HCT116 (cell line): ENCODE measurements around the gene NUAK2. TPM values are rescaled to one million over a fixed set of nuclear protein-coding genes. Genes with fewer than 3 reads are reported as not detected.
A peak's percentile ranks its signal among the peaks of the same experiment; 100 is the strongest.

Experiments
- ATAC-seq: fragments of 200-7000 bp; cut with Tn5 transposase; 2 replicates; pipeline ENCODE4 v1.9.1; 2020; ENCODE audit warnings: mild to moderate bottlenecking, moderate library complexity
- BruUV-seq: library from RNA; stranded (reverse); fragments of 400-500 nt; replicated peaks from 2 replicates; lab custom pipeline; 2021; lab: Mats Ljungman, UMichigan
- CTCF ChIA-PET: fragments of 300-600 bp; sonication (Branson Sonifier 250); formaldehyde crosslinking; loops from one replicate; lab custom pipeline; 2021; ENCODE audit warnings: antibody characterized with exemption; lab: Charles Lee
- POLR2A ChIA-PET: fragments of 300-600, 350-600 bp; sonication (Branson Sonifier 250); formaldehyde crosslinking; loops from one replicate; lab custom pipeline; 2021; ENCODE audit warnings: antibody characterized with exemption; lab: Charles Lee
- RAD21 ChIA-PET, 2 experiments: fragments of 300-600 bp; sonication (Branson Sonifier 250); formaldehyde crosslinking; loops; one replicate each; lab custom pipeline; 2023; ENCODE audit warnings: low total read pairs in 2 of 2; ENCODE audit not compliant: uncharacterized antibody in 2 of 2, unreplicated experiment in 2 of 2, low non-redundant PET in 1 of 2; lab: Charles Lee
- DNase-seq: peaks from one replicate; pipeline ENCODE4 v3.0.0-alpha.2; 2010; ENCODE audit warnings: low read depth, low spot score
- H2AFZ ChIP-seq: fragments of 200-600 bp; shearing (Covaris generic), sonication (generic); 2 replicates; pipeline ENCODE4 v1.6.1; 2017; ENCODE audit warnings: low read depth, mixed run types, mixed read lengths, antibody characterized with exemption, low read length; ENCODE audit not compliant: poor library complexity, severe bottlenecking
- H3K27ac ChIP-seq: 2 replicates; pipeline ENCODE4 v1.5.1; 2012; ENCODE audit warnings: low read depth, low read length
- H3K27me3 ChIP-seq: fragments of 200-600 bp; sonication (generic); 2 replicates; pipeline ENCODE4 v1.6.1; 2016; ENCODE audit warnings: mixed run types, low read length, mixed read lengths; ENCODE audit not compliant: insufficient read depth
- H3K36me3 ChIP-seq, 2 experiments: fragments of 200-500 bp in 1 of 2; fragments of 200-600 bp in 1 of 2; sonication (Bioruptor generic) in 1 of 2; sonication (generic) in 1 of 2; 2 replicates each; pipeline versions ENCODE4 v1.5.1 to v1.6.1; 2014 to 2016; ENCODE audit warnings: low read length in 2 of 2, inconsistent platforms in 1 of 2, mixed read lengths in 1 of 2, mixed run types in 1 of 2; ENCODE audit not compliant: insufficient read depth in 2 of 2, control insufficient read depth in 1 of 2
- H3K4me1 ChIP-seq, 2 experiments: fragments of 200-600 bp in 1 of 2; sonication (generic) in 1 of 2; 2 replicates each; pipeline versions ENCODE4 v1.5.1 to v1.6.1; 2012 to 2017; ENCODE audit warnings: low read length in 2 of 2, inconsistent platforms in 1 of 2, mild to moderate bottlenecking in 1 of 2, mixed read lengths in 1 of 2, mixed run types in 1 of 2, moderate library complexity in 1 of 2; ENCODE audit not compliant: insufficient read depth in 2 of 2, control insufficient read depth in 1 of 2
- H3K4me2 ChIP-seq: fragments of 200-600 bp; sonication (generic); 2 replicates; pipeline ENCODE4 v1.6.1; 2017; ENCODE audit warnings: mixed run types, low read length, mixed read lengths
- H3K4me3 ChIP-seq, 2 experiments: fragments of 200-600 bp in 1 of 2; sonication (generic) in 1 of 2; replicated peaks in 1 of 2; 2 replicates each; pipeline ENCODE4 v1.5.1; 2011 to 2016; ENCODE audit warnings: low read length in 2 of 2, control low read depth in 1 of 2, low read depth in 1 of 2, mild to moderate bottlenecking in 1 of 2, mixed read lengths in 1 of 2, mixed run types in 1 of 2
- H3K79me2 ChIP-seq: fragments of 200-600 bp; sonication (generic); 2 replicates; pipeline ENCODE4 v1.6.1; 2017; ENCODE audit warnings: mild to moderate bottlenecking, mixed run types, low read length, moderate library complexity, mixed read lengths; ENCODE audit not compliant: insufficient read depth
- H3K9ac ChIP-seq: fragments of 200-600 bp; sonication (generic); 2 replicates; pipeline ENCODE4 v1.6.1; 2016; ENCODE audit warnings: low read length, mixed read lengths
- H3K9me2 ChIP-seq: fragments of 200-600 bp; sonication (generic), shearing (Covaris generic); 2 replicates; pipeline ENCODE4 v1.6.1; 2017; ENCODE audit warnings: mixed run types, mild to moderate bottlenecking, moderate library complexity; ENCODE audit not compliant: insufficient read depth
- H3K9me3 ChIP-seq, 2 experiments: fragments of 200-500 bp in 1 of 2; fragments of 200-600 bp in 1 of 2; sonication (Bioruptor generic) in 1 of 2; sonication (generic) in 1 of 2; 2 replicates each; pipeline ENCODE4 v1.6.1; 2014 to 2017; ENCODE audit warnings: low read length in 2 of 2, mixed read lengths in 2 of 2, inconsistent platforms in 1 of 2, low read depth in 1 of 2, mild to moderate bottlenecking in 1 of 2, mixed run types in 1 of 2, moderate library complexity in 1 of 2; ENCODE audit not compliant: control insufficient read depth in 1 of 2, insufficient read depth in 1 of 2
- H4K20me1 ChIP-seq: fragments of 200-600 bp; sonication (generic), shearing (Covaris generic); 2 replicates; pipeline ENCODE4 v1.6.1; 2017; ENCODE audit warnings: mixed run types, mild to moderate bottlenecking, moderate library complexity; ENCODE audit not compliant: insufficient read depth
- CBX3 ChIP-seq: IDR thresholded peaks from 2 replicates; pipeline ENCODE4 v1.6.1; 2012; ENCODE audit warnings: low read depth
- CEBPB ChIP-seq: IDR thresholded peaks from 2 replicates; pipeline ENCODE4 v1.6.1; 2012; ENCODE audit warnings: low read depth
- POLR2A ChIP-seq: IDR thresholded peaks from 2 replicates; pipeline ENCODE4 v1.7.0; 2011; ENCODE audit warnings: borderline replicate concordance; ENCODE audit not compliant: insufficient read depth, insufficient read length; ENCODE audit errors: extremely low read depth
- POLR2AphosphoS5 ChIP-seq: IDR thresholded peaks from 2 replicates; pipeline ENCODE4 v1.6.1; 2011; ENCODE audit warnings: mild to moderate bottlenecking, low read depth, low read length, moderate library complexity
- SRF ChIP-seq: IDR thresholded peaks from 2 replicates; pipeline ENCODE4 v1.6.1; 2012; ENCODE audit warnings: low read depth
- TCF7L2 ChIP-seq: IDR thresholded peaks from 2 replicates; pipeline ENCODE4 v1.7.0; 2011; ENCODE audit warnings: borderline replicate concordance, inconsistent platforms; ENCODE audit not compliant: insufficient read depth, insufficient read length; ENCODE audit errors: extremely low read depth
- intact Hi-C: fragments of 100-400 bp; cut with micrococcal nuclease; formaldehyde crosslinking; loops from 2 replicates; pipeline ENCODE4 v1.10.0; 2022
- total RNA-seq: library from RNA; stranded (reverse); gene quantifications from one replicate; pipeline ENCODE4 v1.2.1, GENCODE V29; 2021; ENCODE audit not compliant: unreplicated experiment
- TF ChIP-seq, protein P1 (sequence below): IDR thresholded peaks from 2 replicates; pipeline ENCODE4 v1.6.1; 2012
- TF ChIP-seq, protein P2 (sequence below): IDR thresholded peaks from 2 replicates; pipeline ENCODE4 v1.6.1; 2011; ENCODE audit warnings: mild to moderate bottlenecking, low read length, moderate library complexity; ENCODE audit not compliant: insufficient replicate concordance; ENCODE audit errors: extremely low read depth

NUAK2 gene
- total RNA-seq, 1 experiment from 2014 or later = 3.0 TPM

DNA sequence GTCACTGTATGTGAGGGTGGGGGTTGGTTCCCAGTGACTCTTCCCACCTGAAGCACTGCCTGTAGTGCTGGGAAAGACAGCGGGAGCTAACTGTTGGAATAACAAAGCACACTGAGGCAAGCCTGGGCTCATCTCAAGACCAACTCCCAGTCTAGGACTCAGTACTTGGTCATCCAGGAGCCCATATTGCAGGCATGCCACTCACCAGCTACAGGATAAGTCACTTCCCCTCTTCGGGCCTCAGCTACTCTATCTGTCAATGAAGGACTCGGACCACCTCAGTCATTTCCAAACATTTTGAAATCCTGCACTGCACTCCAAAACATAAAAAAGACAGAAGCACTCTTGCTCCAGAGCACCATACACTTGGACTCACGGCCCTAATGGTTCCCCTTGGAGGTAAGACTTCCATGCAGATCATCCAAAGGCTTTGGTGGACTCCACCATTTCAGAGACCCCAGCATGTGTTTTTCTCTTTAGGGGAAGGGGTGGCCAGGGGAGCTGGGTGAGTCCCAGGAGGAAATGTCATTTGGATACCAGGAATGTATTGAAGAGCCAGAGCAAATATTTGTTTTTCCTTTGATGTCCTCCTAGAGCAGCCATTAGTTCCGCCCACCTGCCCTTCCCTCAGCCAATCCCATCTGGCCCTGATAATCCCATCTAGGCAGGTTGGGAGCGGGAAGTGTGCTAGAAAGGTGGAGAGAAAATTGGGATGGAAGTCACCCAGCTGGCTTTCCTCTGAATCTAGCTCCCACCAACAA lies 3.1 kb downstream of the NUAK2 start:
- POLR2A ChIA-PET = interaction anchor here (1.1 kb wide), 1 partner anchor 19 kb away, joined by 3 read pairs; no protein-coding TSS in a partner anchor
- intact Hi-C loops = no loop called here
- ATAC-seq = no peak

DNA sequence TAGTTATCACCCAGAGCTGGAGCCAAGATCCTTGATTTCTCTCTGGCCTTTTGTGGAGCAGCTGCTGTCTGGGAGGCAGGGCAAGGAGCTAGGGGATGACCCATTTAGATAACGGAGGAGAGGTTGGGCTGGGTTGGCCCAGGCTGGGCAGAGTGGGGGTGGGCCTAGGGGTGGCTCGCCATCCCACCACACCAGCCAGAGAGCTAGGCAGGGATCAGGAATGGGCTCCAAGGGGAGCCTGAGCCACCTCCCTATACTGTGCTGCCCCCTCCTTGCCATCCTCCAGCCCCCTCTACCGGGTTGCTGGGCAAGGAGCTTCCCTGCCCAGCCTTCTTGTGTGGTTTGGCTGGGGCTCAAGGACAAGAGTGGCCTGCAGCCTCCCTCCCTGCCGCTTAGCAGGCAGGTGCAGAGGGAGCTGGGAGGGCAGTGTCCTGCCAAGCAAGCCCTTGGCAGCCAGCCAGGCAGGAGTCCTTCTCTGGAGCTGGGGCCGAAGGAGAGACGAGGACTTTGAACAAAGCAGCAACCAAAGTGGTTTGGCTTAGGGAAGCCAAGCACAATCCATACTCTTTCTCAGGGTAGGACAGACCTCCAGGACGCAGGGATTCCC lies 4.1 kb downstream of the NUAK2 start:
- RAD21 ChIA-PET = interaction anchor here (0.8 to 2.7 kb wide), 6 partner anchors 16 to 46 kb away, joined by 3 to 12 read pairs (median 6); no protein-coding TSS in a partner anchor
- H3K4me3 ChIP-seq = no peak overlapping the region
- H3K36me3 ChIP-seq = no peaks in the 10 kb centered on the region
- BruUV-seq = no TSS peak
- H3K9ac ChIP-seq = no peak overlapping the region
- ATAC-seq = peak; percentile 19
- H3K4me1 ChIP-seq = peaks cover 45 to 59% of the 10 kb centered on the region in 2 experiments
- intact Hi-C loops = no loop called here
- peaks cover 75% of the 10 kb centered on the region for H3K79me2 ChIP-seq
- no peak overlapping the region for H2AFZ ChIP-seq
- no peaks in the 10 kb centered on the region for H3K9me3 ChIP-seq
- TF ChIP-seq SRF = no peak
- TF ChIP-seq CBX3 = peak; percentile 53; the same call in 1 of the 2 replicates
- TF ChIP-seq, protein P1, sequence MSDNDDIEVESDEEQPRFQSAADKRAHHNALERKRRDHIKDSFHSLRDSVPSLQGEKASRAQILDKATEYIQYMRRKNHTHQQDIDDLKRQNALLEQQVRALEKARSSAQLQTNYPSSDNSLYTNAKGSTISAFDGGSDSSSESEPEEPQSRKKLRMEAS = 0 out of 2 replicates have a peak, but pooled peaks have one; percentile 38
- TF ChIP-seq CEBPB = no peak
- no peak for TF ChIP-seq POLR2A
- peak; percentile 39 for TF ChIP-seq TCF7L2
- TF ChIP-seq POLR2AphosphoS5 = peak; percentile 43; the same call in 1 of the 2 replicates
- TF ChIP-seq, protein P2, sequence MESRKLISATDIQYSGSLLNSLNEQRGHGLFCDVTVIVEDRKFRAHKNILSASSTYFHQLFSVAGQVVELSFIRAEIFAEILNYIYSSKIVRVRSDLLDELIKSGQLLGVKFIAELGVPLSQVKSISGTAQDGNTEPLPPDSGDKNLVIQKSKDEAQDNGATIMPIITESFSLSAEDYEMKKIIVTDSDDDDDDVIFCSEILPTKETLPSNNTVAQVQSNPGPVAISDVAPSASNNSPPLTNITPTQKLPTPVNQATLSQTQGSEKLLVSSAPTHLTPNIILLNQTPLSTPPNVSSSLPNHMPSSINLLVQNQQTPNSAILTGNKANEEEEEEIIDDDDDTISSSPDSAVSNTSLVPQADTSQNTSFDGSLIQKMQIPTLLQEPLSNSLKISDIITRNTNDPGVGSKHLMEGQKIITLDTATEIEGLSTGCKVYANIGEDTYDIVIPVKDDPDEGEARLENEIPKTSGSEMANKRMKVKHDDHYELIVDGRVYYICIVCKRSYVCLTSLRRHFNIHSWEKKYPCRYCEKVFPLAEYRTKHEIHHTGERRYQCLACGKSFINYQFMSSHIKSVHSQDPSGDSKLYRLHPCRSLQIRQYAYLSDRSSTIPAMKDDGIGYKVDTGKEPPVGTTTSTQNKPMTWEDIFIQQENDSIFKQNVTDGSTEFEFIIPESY = no peak
- H4K20me1 ChIP-seq = no peaks in the 10 kb centered on the region
- DNase-seq = no peak
- no peaks in the 10 kb centered on the region for H3K9me2 ChIP-seq
- H3K4me2 ChIP-seq = peak overlapping the region; percentile 46
- CTCF ChIA-PET = interaction anchor here (1.2 to 1.7 kb wide), 3 partner anchors 37 to 47 kb away, joined by 3 to 19 read pairs (median 10); no protein-coding TSS in a partner anchor
- H3K27me3 ChIP-seq = no peaks in the 10 kb centered on the region
- POLR2A ChIA-PET = interaction anchor here (0.8 to 1.4 kb wide), 3 partner anchors 20 to 44 kb away, joined by 3 to 4 read pairs (median 3); no protein-coding TSS in a partner anchor
- H3K27ac ChIP-seq = peak overlapping the region; percentile 29; the same call in 1 of the 2 replicates

More for the DNA sequence above, 3.1 kb downstream of the NUAK2 start:
- Histone ChIP-seq H4K20me1 (no peaks in the 10 kb centered on the region), H3K27ac (no peak overlapping the region), H3K79me2 (peaks cover 65% of the 10 kb centered on the region; the same call in 1 of the 2 replicates), H3K4me3 (no peak overlapping the region; a peak in 1 of 4 replicates), H3K9ac (no peak overlapping the region), H3K27me3 (no peaks in the 10 kb centered on the region), H3K36me3 (no peaks in the 10 kb centered on the region), H3K9me3 (no peaks in the 10 kb centered on the region), H3K9me2 (no peaks in the 10 kb centered on the region), H3K4me1 (peaks cover 45 to 59% of the 10 kb centered on the region in 2 experiments), H2AFZ (no peak overlapping the region), H3K4me2 (peak overlapping the region; percentile 46)
- CTCF ChIA-PET = interaction anchor here (1.1 to 10.6 kb wide), 5 partner anchors 19 to 167 kb away, joined by 3 to 397 read pairs (median 10); no protein-coding TSS in a partner anchor
- no peak for TF ChIP-seq POLR2AphosphoS5
- no TSS peak for BruUV-seq
- DNase-seq = no peak
- RAD21 ChIA-PET = interaction anchor here (0.8 to 2.7 kb wide), 6 partner anchors 17 to 47 kb away, joined by 3 to 12 read pairs (median 6); no protein-coding TSS in a partner anchor
